ENCODE measurements around the gene SLC25A10.
A peak's percentile ranks its signal among the peaks of the same experiment; 100 is the strongest.

Gene SLC25A10

GRCh38 chr17:81707725-81708646 is 4.1 kb upstream of the SLC25A10 start:
- TF ChIP-seq CTCF (conservative IDR thresholded peaks at IDR 0.05) = no peak
- peak overlapping the region; percentile 94; the same call in 1 of the 2 replicates for H3K27ac ChIP-seq

GRCh38 chr17:81708739-81709185 is 3.3 kb upstream of the SLC25A10 start:
- no peak for TF ChIP-seq CTCF (conservative IDR thresholded peaks at IDR 0.05)
- H3K27ac ChIP-seq = peak overlapping the region; percentile 94; the same call in 1 of the 2 replicates

- peak overlapping the region; percentile 94 for H3K27ac ChIP-seq
- TF ChIP-seq CTCF (conservative IDR thresholded peaks at IDR 0.05) = no peak
These were observed 1.4 kb upstream of the SLC25A10 start for GRCh38 chr17:81710514-81711308.

- peak; percentile 30; the same call in 1 of the 2 replicates for TF ChIP-seq CTCF (conservative IDR thresholded peaks at IDR 0.05)
- peak overlapping the region; percentile 94 for H3K27ac ChIP-seq
These were observed 452 bp downstream of the SLC25A10 start for GRCh38 chr17:81712468-81713003.

- peak overlapping the region; percentile 94 for H3K27ac ChIP-seq
- TF ChIP-seq CTCF (conservative IDR thresholded peaks at IDR 0.05) = no peak
These were observed 996 bp downstream of the SLC25A10 start for GRCh38 chr17:81713004-81713555.

GRCh38 chr17:81713556-81714411 is 1.7 kb downstream of the SLC25A10 start:
- no peak for TF ChIP-seq CTCF (conservative IDR thresholded peaks at IDR 0.05)
- peak overlapping the region; percentile 94 for H3K27ac ChIP-seq

Data from VCaP (cell line).